OCI-LY3 (cell line): ENCODE results near the gene UBE2E2.

Experiments used
- H2AFZ ChIP-seq: fragments of 200-600, 300-600 bp; shearing (Covaris generic); 2 replicates; pipeline ENCODE4 v1.6.0; 2014; ENCODE audit warnings: antibody characterized with exemption, low read depth, low read length
- H3K27ac ChIP-seq: fragments of 200-600, 300-600 bp; sonication (generic); 2 replicates; pipeline ENCODE4 v1.5.1; 2014; ENCODE audit warnings: mild to moderate bottlenecking, low read length, moderate library complexity, mixed read lengths
- H3K27me3 ChIP-seq: fragments of 200-600, 300-600 bp; sonication (generic); 2 replicates; pipeline ENCODE4 v1.6.1; 2014; ENCODE audit warnings: low read depth, low read length, mixed read lengths
- H3K36me3 ChIP-seq: fragments of 200-600, 300-600 bp; sonication (generic); replicated peaks from 2 replicates; pipeline ENCODE3; 2014; ENCODE audit warnings: low read depth, low read length, mixed read lengths
- H3K4me1 ChIP-seq: fragments of 300-600, 200-600 bp; sonication (generic); 2 replicates; pipeline ENCODE4 v1.6.1; 2014; ENCODE audit warnings: low read length, mixed read lengths
- H3K4me2 ChIP-seq: fragments of 200-600, 300-600 bp; sonication (generic); 2 replicates; pipeline ENCODE4 v1.6.1; 2014; ENCODE audit warnings: low read length, mixed read lengths
- H3K4me3 ChIP-seq: fragments of 300-600, 200-600 bp; sonication (generic); 2 replicates; pipeline ENCODE4 v1.5.1; 2014; ENCODE audit warnings: antibody characterized with exemption, mild to moderate bottlenecking, low read length, moderate library complexity
- H3K79me2 ChIP-seq: fragments of 300-600, 200-600 bp; shearing (Covaris generic); 2 replicates; pipeline ENCODE4 v1.6.1; 2014; ENCODE audit warnings: mild to moderate bottlenecking, low read length, mixed read lengths
- H3K9ac ChIP-seq: fragments of 300-600, 200-600 bp; shearing (Covaris generic); 2 replicates; pipeline ENCODE4 v1.6.0; 2014; ENCODE audit warnings: mild to moderate bottlenecking, low read length, moderate library complexity
- H3K9me3 ChIP-seq: fragments of 200-600, 300-600 bp; shearing (Covaris generic); 2 replicates; pipeline ENCODE4 v1.6.1; 2014; ENCODE audit warnings: low read length, mixed read lengths; ENCODE audit not compliant: insufficient read depth
- H4K20me1 ChIP-seq: fragments of 200-600, 300-600 bp; sonication (generic); 2 replicates; pipeline ENCODE4 v1.6.1; 2016; ENCODE audit warnings: low read length, mixed read lengths; ENCODE audit not compliant: insufficient read depth
- EZH2phosphoT487 ChIP-seq: fragments of 200-600 bp; shearing (Covaris generic); IDR thresholded peaks from 2 replicates; pipeline ENCODE4 v1.6.1; 2018; ENCODE audit warnings: antibody characterized with exemption, mixed run types, low read depth
- TF ChIP-seq, protein P1 (sequence below): fragments of 200-600, 300-600 bp; sonication (generic); IDR thresholded peaks from 2 replicates; pipeline ENCODE4 v1.5.1; 2014; ENCODE audit warnings: antibody characterized with exemption, low read length, low read depth

UBE2E2 gene

DNA sequence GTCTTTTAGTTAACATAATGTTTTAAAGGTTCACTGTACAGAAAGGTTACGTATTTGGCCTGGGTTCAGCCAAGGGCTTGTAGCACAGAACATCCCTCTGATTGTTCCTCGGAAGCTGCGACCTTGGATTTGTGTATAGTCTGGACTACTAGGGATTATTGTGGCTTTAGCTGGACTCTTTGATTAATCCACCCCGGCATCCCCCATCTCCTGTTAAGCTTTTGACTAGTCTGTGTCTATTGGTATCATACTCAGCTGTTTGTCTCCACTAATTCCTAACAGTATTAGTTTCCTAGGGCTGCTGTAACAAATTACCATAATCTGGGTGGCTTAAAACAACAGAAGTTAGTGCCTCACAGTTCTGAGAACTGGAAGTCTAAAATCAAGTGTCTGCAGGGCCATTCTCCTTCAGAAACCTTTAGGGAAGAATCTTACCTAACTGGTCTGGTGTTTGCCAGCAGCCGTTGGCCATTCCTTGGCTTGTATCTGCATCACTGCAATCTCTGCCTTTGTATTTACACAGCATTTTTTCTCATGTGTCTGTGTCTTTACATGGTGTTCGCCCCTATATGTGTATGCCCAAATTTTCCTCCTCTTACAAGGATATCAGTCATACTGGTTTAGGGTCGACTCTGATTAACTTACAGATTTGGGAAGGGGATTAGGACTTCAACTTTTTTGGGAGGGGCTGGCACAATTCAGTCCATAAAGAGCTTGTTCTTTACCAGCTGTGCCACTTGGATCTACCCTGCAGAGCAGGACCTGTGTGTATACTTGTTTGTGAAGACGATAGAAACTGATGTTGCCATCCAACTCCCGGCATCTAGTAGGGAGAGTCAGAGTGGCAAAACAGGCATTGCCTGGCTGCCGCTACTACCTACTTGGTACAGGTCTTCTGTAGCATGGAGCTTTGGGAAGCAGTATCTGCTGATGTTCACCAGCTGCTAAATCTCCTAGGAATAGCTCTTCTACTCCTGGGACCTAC lies 117.8 kb downstream of the UBE2E2 start:
- Histone ChIP-seq H3K4me3 (no peak overlapping the region), H3K79me2 (peaks cover 38% of the 10 kb centered on the region), H3K27me3 (no peaks in the 10 kb centered on the region), H2AFZ (no peak overlapping the region), H3K36me3 (peaks cover 7% of the 10 kb centered on the region), H3K27ac (no peak overlapping the region), H3K4me1 (peaks cover 15% of the 10 kb centered on the region), H3K9me3 (no peaks in the 10 kb centered on the region), H3K9ac (no peak overlapping the region), H3K4me2 (no peak overlapping the region), H4K20me1 (peaks cover 38% of the 10 kb centered on the region)
- TF ChIP-seq EZH2phosphoT487, result no peak
- TF ChIP-seq, protein P1, sequence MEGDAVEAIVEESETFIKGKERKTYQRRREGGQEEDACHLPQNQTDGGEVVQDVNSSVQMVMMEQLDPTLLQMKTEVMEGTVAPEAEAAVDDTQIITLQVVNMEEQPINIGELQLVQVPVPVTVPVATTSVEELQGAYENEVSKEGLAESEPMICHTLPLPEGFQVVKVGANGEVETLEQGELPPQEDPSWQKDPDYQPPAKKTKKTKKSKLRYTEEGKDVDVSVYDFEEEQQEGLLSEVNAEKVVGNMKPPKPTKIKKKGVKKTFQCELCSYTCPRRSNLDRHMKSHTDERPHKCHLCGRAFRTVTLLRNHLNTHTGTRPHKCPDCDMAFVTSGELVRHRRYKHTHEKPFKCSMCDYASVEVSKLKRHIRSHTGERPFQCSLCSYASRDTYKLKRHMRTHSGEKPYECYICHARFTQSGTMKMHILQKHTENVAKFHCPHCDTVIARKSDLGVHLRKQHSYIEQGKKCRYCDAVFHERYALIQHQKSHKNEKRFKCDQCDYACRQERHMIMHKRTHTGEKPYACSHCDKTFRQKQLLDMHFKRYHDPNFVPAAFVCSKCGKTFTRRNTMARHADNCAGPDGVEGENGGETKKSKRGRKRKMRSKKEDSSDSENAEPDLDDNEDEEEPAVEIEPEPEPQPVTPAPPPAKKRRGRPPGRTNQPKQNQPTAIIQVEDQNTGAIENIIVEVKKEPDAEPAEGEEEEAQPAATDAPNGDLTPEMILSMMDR, result no peak

DNA sequence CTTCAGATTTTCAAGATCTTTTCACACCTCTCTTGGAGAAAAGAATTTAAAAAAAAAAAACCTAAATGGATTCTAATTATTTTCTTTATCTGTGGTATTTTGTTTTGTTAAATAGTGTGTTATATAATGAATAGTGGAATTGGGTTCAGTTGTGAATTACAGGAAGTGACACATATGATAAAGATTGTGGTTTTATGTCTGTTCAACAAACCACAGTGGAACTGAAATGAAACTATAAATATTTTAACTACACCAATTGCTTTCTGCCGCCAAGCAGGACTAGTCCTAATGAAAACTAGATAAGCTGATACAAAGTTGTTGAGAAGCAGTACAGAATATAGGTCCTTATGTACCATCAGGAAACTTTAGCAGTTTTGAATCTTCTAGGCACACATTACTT lies 121.6 kb downstream of the UBE2E2 start:
- peak overlapping the region; percentile 42 for H3K4me2 ChIP-seq
- H3K4me3 ChIP-seq, result 0 out of 2 replicates have a peak overlapping the region, but pooled peaks have one; percentile 3
- TF ChIP-seq, protein P1, result no peak
- TF ChIP-seq EZH2phosphoT487, result no peak
- no peak overlapping the region for H3K27ac ChIP-seq
- H3K9me3 ChIP-seq, result no peaks in the 10 kb centered on the region
- H3K36me3 ChIP-seq, result no peaks in the 10 kb centered on the region
- no peak overlapping the region for H2AFZ ChIP-seq
- no peak overlapping the region for H3K9ac ChIP-seq
- peaks cover 21% of the 10 kb centered on the region for H3K4me1 ChIP-seq
- no peaks in the 10 kb centered on the region for H3K27me3 ChIP-seq
- H4K20me1 ChIP-seq, result peaks cover 42% of the 10 kb centered on the region
- peaks cover 42% of the 10 kb centered on the region for H3K79me2 ChIP-seq

DNA sequence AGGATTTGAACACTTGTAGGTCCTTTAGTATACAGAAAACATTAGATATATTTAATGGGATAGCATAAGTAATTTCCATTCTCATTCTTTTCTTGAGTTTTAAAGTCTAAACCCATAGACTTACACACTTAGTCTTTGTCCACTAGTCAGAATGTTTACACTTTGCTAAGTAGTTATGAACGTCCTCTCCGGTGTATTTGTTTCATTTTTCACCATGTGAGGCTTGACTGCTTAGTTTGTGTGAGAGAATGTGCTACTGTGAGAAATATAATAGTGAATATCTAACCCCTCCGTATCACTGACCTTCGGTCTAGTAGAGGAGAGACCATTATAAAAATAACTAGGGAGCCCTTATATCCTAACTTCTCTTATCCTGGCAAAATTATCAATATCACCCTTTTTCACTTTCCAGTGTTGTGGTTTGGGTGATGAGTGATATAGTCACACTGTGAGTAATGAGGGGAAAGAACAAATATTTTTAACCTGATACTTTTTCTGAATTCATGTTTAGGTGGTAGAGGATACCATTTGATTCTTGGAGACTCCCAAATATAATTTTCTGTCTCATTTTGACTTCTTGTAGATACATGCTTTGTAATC lies 122.4 kb downstream of the UBE2E2 start:
- H3K27ac ChIP-seq, result no peak overlapping the region
- no peaks in the 10 kb centered on the region for H3K27me3 ChIP-seq
- no peak overlapping the region for H3K9ac ChIP-seq
- peak overlapping the region; percentile 42 for H3K4me2 ChIP-seq
- TF ChIP-seq EZH2phosphoT487, result no peak
- TF ChIP-seq, protein P1, result no peak
- H3K9me3 ChIP-seq, result no peaks in the 10 kb centered on the region
- H2AFZ ChIP-seq, result no peak overlapping the region
- H3K79me2 ChIP-seq, result peaks cover 44% of the 10 kb centered on the region
- peaks cover 21% of the 10 kb centered on the region for H3K4me1 ChIP-seq
- peak overlapping the region; percentile 16; the same call in 1 of the 2 replicates for H3K4me3 ChIP-seq
- H4K20me1 ChIP-seq, result peaks cover 39% of the 10 kb centered on the region
- no peaks in the 10 kb centered on the region for H3K36me3 ChIP-seq

DNA sequence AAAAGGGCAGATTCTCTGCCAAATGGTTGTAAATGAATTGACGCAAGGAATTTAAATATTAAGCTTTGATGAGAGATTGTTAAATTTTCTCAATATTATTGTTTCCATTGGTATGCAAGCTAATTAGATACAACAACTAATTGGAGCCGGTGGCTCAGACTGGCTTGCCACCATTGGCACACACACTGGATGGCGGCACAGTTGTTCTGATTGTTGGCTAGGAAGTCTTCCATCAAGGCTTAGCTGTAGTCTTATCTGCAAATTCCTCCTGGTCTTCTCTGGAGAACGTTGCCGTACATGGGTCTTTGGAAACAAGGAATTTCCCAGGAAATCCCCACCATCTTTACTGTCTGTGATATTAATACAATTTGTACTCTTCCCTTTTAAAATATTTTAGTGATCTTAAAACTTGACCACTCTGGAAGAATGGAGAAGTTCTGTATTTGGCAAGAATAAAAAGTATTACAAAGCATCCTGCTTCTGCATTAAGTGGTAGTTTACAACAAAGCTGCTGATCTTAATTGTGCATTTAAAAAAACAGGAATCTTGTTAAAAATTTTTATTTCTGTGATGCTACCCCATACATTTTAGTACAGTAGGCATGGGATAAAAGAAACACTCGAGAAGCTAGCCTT lies 126.5 kb downstream of the UBE2E2 start:
- Histone ChIP-seq H3K27ac (no peak overlapping the region), H4K20me1 (peaks cover 15% of the 10 kb centered on the region), H3K36me3 (no peaks in the 10 kb centered on the region), H3K27me3 (no peaks in the 10 kb centered on the region), H3K9ac (no peak overlapping the region), H3K4me1 (peaks cover 19% of the 10 kb centered on the region), H3K79me2 (peaks cover 32% of the 10 kb centered on the region), H3K4me2 (no peak overlapping the region), H2AFZ (no peak overlapping the region), H3K9me3 (no peaks in the 10 kb centered on the region), H3K4me3 (no peak overlapping the region)
- TF ChIP-seq, protein P1, result no peak
- TF ChIP-seq EZH2phosphoT487, result no peak
